Skeletal muscle tissue (tissue), 4 donors: ENCODE results near the gene R3HDM1. TPM values are rescaled to one million over a fixed set of nuclear protein-coding genes. Genes with fewer than 3 reads are reported as not detected.

ENCODE experiments used
- H3K27ac ChIP-seq: one replicate; pipeline ENCODE4 v1.7.0; 2013; ENCODE audit warnings: mild to moderate bottlenecking, low read depth, low read length, inconsistent platforms
- H3K27me3 ChIP-seq, 3 donors: one replicate each; pipeline ENCODE4 v1.7.0; 2013; ENCODE audit warnings: low read length in 3 of 3; ENCODE audit not compliant: control insufficient read depth in 3 of 3, insufficient read depth in 3 of 3
- H3K36me3 ChIP-seq, 3 donors: one replicate each; pipeline ENCODE4 v1.7.0; 2013; ENCODE audit warnings: low read length in 3 of 3; ENCODE audit not compliant: control insufficient read depth in 3 of 3, insufficient read depth in 3 of 3
- H3K4me1 ChIP-seq, 3 donors: one replicate each; pipeline ENCODE4 v1.7.0; 2013; ENCODE audit warnings: low read length in 3 of 3, mild to moderate bottlenecking in 3 of 3; ENCODE audit not compliant: control insufficient read depth in 3 of 3, insufficient read depth in 3 of 3
- H3K4me3 ChIP-seq, 3 donors: one replicate each; pipeline ENCODE4 v1.7.0; 2013; ENCODE audit warnings: low read length in 3 of 3
- H3K9ac ChIP-seq, 3 donors: one replicate each; pipeline ENCODE4 v1.7.0; 2013; ENCODE audit warnings: low read length in 3 of 3, mild to moderate bottlenecking in 3 of 3, moderate library complexity in 2 of 3, low read depth in 1 of 3
- H3K9me3 ChIP-seq, 3 donors: one replicate each; pipeline ENCODE4 v1.7.0; 2013; ENCODE audit warnings: low read length in 3 of 3; ENCODE audit not compliant: control insufficient read depth in 3 of 3
- total RNA-seq: library from RNA; depleted of rRNA; stranded (reverse); fragments of >200 nt; gene quantifications from one replicate; pipeline ENCODE4 v1.2.3, GENCODE V29; 2014
- donor health status: Osteomylitis.

The R3HDM1 gene
- total RNA-seq, 1 donor from 2014 or later, result 9.9 TPM

DNA sequence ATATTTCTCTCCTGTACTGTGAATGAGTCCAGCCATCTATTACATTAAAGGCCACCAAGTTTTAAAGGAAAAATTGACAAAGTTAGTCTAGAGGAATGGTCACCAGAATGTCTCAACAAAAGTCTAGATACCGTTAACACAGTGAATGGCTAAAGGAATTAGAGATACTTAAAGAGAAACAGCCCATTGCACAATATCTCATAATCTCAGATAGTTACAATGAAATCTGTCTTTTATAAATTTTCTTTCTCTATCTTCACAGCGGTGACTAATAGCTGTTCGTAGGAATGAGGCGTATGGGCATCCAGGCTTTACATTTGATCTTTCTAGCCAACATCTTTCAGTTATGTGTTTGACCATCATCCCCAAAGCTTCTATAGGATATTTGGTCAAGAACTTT, 30.6 kb downstream of the R3HDM1 start:
- Histone ChIP-seq H3K27ac (no peak overlapping the region), H3K9me3 (no peaks in the 10 kb centered on the region), H3K27me3 (no peaks in the 10 kb centered on the region), H3K4me3 (no peak overlapping the region), H3K36me3 (peaks cover 0 to 2% (median 0%) of the 10 kb centered on the region in 3 donors), H3K4me1 (peaks cover 0 to 9% (median 7%) of the 10 kb centered on the region in 3 donors), H3K9ac (no peak overlapping the region)

DNA sequence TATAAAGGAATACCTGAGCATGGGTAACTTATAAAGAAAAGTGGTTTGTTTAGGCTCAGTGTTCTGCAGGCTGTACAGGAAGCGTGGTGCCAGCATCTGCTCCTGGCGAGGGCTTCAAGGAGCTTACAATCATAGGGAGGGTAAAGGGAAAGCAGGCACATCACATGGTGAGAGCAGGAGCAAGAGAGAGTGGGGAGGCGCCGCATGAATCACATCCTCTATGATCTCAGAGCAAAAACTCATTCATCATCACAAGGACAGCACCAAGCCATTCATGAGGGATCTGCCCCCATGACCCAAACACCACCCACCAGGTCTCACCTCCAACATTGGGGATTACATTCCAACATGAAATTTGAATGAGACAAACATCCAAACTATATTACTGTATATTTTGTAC, 32.5 kb downstream of the R3HDM1 start:
- Histone ChIP-seq H3K9ac (no peak overlapping the region), H3K4me1 (no peaks in the 10 kb centered on the region), H3K9me3 (no peaks in the 10 kb centered on the region), H3K27me3 (no peaks in the 10 kb centered on the region), H3K27ac (no peak overlapping the region), H3K36me3 (peaks cover 0 to 4% (median 0%) of the 10 kb centered on the region in 3 donors), H3K4me3 (no peak overlapping the region)

DNA sequence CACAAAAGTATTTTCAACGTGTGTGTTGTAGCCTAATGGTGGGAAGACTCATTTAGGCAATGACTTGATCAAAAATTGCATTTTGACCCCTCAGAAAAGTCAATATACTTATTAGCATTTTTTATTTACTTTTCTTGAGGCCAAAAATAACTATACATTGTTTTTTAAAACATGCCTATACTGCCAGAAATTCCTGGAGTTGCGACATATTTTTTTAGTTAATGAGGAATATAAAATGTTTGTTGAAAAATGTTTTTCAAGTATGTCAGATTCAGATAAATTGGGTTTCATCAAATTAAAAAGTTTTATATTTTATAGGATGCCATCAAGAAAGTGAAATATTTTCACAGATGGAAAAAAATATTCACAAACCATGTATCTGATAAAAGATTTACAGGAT, 39.6 kb downstream of the R3HDM1 start:
- H3K9me3 ChIP-seq, result no peaks in the 10 kb centered on the region
- no peak overlapping the region for H3K27ac ChIP-seq
- peaks cover 2 to 4% (median 3%) of the 10 kb centered on the region in 3 donors for H3K36me3 ChIP-seq
- H3K9ac ChIP-seq, result no peak overlapping the region
- H3K4me3 ChIP-seq, result no peak overlapping the region
- H3K27me3 ChIP-seq, result no peaks in the 10 kb centered on the region
- H3K4me1 ChIP-seq, result no peaks in the 10 kb centered on the region

DNA sequence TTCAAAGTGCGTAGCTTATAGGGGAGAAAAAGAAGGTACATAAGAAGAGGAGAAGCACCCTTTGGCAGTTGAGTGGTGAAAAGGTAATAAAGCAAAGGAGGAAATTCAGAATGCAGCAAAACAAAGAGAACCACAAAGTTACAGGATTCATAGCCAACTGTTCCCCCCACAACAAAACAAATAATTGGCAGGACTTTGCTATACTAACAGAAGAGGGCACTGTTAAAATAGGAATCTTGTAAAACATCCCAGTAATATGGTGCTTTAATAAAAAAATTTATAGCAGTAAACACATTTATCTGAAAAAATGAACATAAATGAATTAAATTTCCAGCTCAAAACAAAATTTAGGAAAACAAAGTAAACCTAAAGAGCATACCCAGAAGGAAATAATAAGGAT, 42.3 kb downstream of the R3HDM1 start:
- Histone ChIP-seq H3K27ac (no peak overlapping the region), H3K27me3 (no peaks in the 10 kb centered on the region), H3K36me3 (peaks cover 0 to 4% (median 3%) of the 10 kb centered on the region in 3 donors), H3K4me3 (no peak overlapping the region), H3K4me1 (no peaks in the 10 kb centered on the region), H3K9ac (no peak overlapping the region), H3K9me3 (no peaks in the 10 kb centered on the region)

DNA sequence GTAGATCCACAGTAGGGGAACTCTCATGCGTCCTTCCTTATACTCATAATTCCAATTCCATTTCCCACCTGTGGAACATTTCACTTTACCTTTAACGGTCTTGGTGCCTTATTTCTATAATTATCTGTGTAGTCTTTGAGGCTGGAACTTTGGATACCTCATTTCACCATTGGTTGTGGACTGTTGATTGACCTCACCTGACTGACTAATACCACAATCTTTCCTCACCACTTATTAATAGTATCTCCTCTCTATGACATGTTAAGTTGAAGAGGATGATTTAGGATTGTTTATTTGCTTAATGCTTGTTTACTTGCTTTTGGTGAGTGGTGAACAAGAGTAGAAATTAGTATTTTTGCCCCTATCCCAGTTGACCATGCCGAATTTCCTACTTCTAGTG, 50.0 kb downstream of the R3HDM1 start:
- Histone ChIP-seq H3K9me3 (no peaks in the 10 kb centered on the region), H3K4me3 (no peak overlapping the region), H3K4me1 (no peaks in the 10 kb centered on the region), H3K27me3 (no peaks in the 10 kb centered on the region), H3K27ac (no peak overlapping the region), H3K9ac (no peak overlapping the region), H3K36me3 (no peaks in the 10 kb centered on the region)

DNA sequence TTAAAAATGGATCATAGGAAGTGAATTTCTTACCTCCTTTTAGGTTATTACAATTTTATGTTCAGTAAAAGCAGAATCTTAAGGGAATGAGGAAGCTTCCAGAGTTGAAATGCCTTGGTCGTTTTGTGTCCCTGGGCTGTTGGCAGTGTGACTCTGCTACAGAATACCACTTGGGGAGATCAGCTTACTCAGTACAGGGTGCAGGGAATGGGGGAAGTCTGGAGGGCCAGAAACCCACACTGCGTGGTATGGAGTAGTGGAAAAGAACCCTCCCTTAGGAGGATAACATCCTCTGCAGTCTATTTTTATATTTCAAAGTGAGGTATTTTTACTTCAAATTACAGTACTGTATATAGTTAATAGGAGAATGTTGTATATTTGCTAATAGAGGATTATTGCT, 51.1 kb downstream of the R3HDM1 start:
- no peaks in the 10 kb centered on the region for H3K36me3 ChIP-seq
- no peaks in the 10 kb centered on the region for H3K4me1 ChIP-seq
- no peak overlapping the region for H3K27ac ChIP-seq

DNA sequence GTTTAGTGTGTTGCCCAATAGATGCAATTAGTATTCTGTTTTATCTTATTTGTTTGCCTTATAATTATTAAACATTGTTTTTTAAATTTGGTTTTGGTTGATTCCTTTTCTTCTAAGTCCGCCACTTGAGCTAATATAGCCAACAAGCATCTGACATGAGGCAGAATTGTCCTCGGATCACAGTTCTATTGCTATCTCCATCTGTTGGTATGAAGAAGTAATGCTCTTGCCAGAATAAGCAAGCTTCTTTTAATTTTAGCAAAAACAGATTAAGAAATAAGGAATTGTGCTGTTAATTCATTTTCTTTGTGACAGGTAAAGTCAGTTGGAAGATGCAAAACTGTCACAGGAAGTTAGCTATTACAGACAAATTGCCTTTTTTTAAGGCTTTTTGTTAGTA, 54.3 kb downstream of the R3HDM1 start:
- H3K27me3 ChIP-seq, result no peaks in the 10 kb centered on the region
- H3K9ac ChIP-seq, result no peak overlapping the region
- H3K4me3 ChIP-seq, result no peak overlapping the region
- H3K36me3 ChIP-seq, result no peaks in the 10 kb centered on the region
- H3K27ac ChIP-seq, result no peak overlapping the region
- H3K9me3 ChIP-seq, result no peaks in the 10 kb centered on the region
- no peaks in the 10 kb centered on the region for H3K4me1 ChIP-seq

More for the DNA sequence above, 51.1 kb downstream of the R3HDM1 start:
- H3K27me3 ChIP-seq, result no peaks in the 10 kb centered on the region
- no peak overlapping the region for H3K9ac ChIP-seq
- H3K4me3 ChIP-seq, result no peak overlapping the region
- H3K9me3 ChIP-seq, result no peaks in the 10 kb centered on the region

DNA sequence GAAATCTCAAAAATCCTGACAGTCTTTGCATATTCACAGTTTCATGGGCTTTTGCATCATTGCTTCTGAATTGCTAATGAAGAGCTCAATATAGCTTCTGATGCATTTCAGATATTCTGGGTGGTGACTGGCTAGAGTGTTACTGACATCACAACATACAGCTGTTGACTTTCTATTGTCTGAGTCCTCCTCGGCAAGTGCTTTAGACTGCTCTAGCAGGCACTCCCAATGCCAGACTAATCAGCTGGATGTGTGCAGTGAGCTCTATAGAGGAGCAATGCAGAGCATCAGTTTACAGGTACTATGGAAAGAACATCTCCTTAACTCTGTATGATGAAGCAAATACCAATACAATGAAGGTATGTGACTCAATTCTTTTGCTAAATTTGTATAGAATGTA, 54.9 kb downstream of the R3HDM1 start:
- H3K9ac ChIP-seq, result no peak overlapping the region
- H3K36me3 ChIP-seq, result no peaks in the 10 kb centered on the region
- H3K4me3 ChIP-seq, result no peak overlapping the region
- no peaks in the 10 kb centered on the region for H3K4me1 ChIP-seq
- no peaks in the 10 kb centered on the region for H3K9me3 ChIP-seq
- H3K27me3 ChIP-seq, result no peaks in the 10 kb centered on the region
- H3K27ac ChIP-seq, result no peak overlapping the region

DNA sequence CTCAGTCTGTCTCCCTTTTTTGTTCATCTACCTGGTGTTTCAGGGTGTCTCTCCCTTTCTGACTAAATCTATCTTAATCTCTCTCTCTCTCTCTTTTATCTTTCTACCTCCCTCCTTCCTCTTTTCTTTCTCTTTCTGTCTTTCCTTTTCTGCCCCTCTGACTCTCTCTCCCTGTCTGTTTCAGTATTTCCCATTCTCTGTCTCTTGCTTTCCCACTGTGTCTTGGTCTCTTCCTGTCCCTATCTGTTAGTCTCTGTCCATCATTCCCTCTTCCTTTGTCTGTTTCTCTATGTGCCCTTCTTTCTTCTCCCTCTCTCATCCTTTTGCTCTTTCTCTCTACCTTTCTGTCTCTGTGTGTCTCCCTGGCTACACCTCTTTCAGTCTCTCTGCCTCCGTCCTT, 56.7 kb downstream of the R3HDM1 start:
- no peaks in the 10 kb centered on the region for H3K27me3 ChIP-seq
- H3K9ac ChIP-seq, result no peak overlapping the region
- H3K9me3 ChIP-seq, result peaks cover 0 to 3% (median 3%) of the 10 kb centered on the region in 3 donors
- H3K4me3 ChIP-seq, result no peak overlapping the region
- no peaks in the 10 kb centered on the region for H3K4me1 ChIP-seq
- no peaks in the 10 kb centered on the region for H3K36me3 ChIP-seq
- no peak overlapping the region for H3K27ac ChIP-seq

DNA sequence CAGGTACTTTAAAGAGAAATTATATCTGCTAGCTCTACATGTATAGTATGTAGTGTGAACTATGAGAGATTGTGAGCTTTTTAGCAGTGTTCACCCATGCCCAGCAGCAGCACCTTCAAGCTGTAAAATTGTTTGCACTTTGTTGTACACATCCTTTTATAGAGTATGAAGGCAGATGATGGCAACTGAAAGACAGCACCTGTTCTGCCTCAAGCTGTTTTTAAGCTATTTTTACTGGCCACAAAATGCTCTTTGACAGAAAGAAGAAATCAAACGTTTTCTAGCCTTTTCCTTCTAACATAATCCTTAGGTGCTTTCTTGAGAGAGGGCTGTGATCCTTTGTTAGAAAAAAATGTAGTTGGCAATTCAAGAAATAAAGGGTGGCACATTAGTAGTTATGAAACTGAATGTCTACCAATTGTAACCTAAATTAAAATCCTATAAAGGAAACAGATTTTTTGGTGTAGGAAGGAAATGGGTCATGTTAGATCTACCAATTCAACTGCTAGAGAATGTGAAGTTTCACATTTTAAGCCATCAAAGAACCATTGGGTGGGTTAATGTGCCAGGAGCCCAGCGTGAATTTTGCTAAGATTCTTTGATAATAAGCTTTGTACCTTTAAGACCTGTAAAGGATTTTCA, 59.5 kb downstream of the R3HDM1 start:
- Histone ChIP-seq H3K9me3 (peaks cover 0 to 3% (median 3%) of the 10 kb centered on the region in 3 donors), H3K9ac (no peak overlapping the region), H3K27me3 (no peaks in the 10 kb centered on the region), H3K36me3 (no peaks in the 10 kb centered on the region), H3K27ac (no peak overlapping the region), H3K4me3 (no peak overlapping the region), H3K4me1 (no peaks in the 10 kb centered on the region)
